Measurements from ENCODE around the gene TOP1. TPM values are rescaled to one million over a fixed set of nuclear protein-coding genes. Genes with fewer than 3 reads are reported as not detected.
"Not testable (repeated sequence)": the region's sequence is repeated elsewhere in the genome, so short reads cannot be mapped to it uniquely, and the experiment has no call there.

Gene TOP1
- total RNA-seq, 4 donors from 2014 or later, result 23.1 to 49.9 (median 31.6) TPM

- H3K27me3 ChIP-seq, result no peaks in the 10 kb centered on the region
- no peaks in the 10 kb centered on the region for H3K9me3 ChIP-seq
- peak overlapping the region; percentile 90 to 97 (median 95) for H3K27ac ChIP-seq
- WGBS, 2 donors, result 15 to 26% methylated on average over 8 to 11 of the region's 12 CpGs
- H3K36me3 ChIP-seq, result no peaks in the 10 kb centered on the region
- DNase-seq, result peak; percentile 38
- peak overlapping the region in 3 of 4 donors; percentile 33 to 56 (median 34) for H3K4me3 ChIP-seq
- intact Hi-C loops (cut with DNase I), result no loop called here
- no peak for TF ChIP-seq POLR2A (IDR thresholded peaks at IDR 0.05)
- no peak for TF ChIP-seq CTCF (IDR thresholded peaks at IDR 0.05)
- peaks cover 39 to 62% (median 41%) of the 10 kb centered on the region in 3 donors for H3K4me1 ChIP-seq
Measured at GRCh38 chr20:41003143-41003935, 25.3 kb upstream of the TOP1 start.

GRCh38 chr20:41003936-41004294, 24.7 kb upstream of the TOP1 start:
- not testable (repeated sequence) for DNase-seq
- peak overlapping the region in 2 of 4 donors; percentile 34 to 56 for H3K4me3 ChIP-seq

DNA sequence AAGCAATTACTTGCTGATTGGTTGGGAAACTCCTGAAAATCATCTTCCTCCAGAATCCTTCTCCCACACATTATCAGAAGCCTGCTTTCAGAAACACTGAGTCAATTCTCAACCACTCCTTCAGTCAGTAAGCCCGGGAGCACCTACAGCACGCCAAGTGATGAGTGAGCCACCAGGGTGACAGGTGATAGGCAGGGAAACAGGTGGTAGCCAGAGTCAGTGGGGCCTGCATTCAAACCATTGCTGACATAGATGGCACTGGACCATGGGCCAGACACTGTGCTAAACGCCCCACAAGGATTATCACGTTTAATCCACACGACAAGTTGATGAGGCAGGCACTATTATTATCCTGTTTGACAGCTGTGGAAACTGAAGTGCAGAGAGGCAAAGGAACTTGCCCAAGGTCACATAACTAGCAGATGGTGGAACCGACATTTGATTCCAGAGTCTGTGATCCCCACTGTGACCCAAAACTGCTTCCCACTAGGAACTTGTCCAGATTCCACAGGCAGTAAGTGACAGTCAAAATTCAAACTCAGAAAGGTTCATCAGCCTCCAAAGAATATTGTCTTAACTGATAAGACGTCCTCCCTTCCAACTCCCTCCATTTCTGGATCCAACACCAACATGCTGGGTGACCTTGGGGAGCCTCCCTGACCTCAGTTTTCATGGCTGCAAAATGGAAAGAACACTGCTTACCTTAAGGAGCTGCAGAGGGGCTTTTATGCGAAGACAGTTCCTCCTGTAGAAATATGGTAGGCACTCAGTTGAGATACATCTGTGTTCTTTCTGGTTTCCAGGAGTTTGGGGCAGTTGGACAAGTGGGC, 23.9 kb upstream of the TOP1 start:
- H3K27me3 ChIP-seq, result no peaks in the 10 kb centered on the region
- peaks cover 39 to 64% (median 41%) of the 10 kb centered on the region in 3 donors for H3K4me1 ChIP-seq
- H3K27ac ChIP-seq, result peak overlapping the region; percentile 90 to 97 (median 95)
- no peaks in the 10 kb centered on the region for H3K36me3 ChIP-seq
- DNase-seq, result no peak
- WGBS, 2 donors, result 40 to 87% methylated on average over 3 to 5 of the region's 8 CpGs
- no peaks in the 10 kb centered on the region for H3K9me3 ChIP-seq
- H3K4me3 ChIP-seq, result peak overlapping the region in 1 of 4 donors; percentile 1
- intact Hi-C loops (cut with DNase I), result no loop called here
- no peak for TF ChIP-seq POLR2A (IDR thresholded peaks at IDR 0.05)

More at GRCh38 chr20:41003936-41004294, 24.7 kb upstream of the TOP1 start:
- H3K27ac ChIP-seq, result peak overlapping the region; percentile 90 to 97 (median 95)
- H3K36me3 ChIP-seq; intact Hi-C loops (cut with DNase I); H3K9me3 ChIP-seq; H3K27me3 ChIP-seq: not testable (repeated sequence)
- 39 to 100% methylated on average over 2 to 4 of the region's 6 CpGs for WGBS, 2 donors
- H3K4me1 ChIP-seq, result peaks cover 39 to 64% (median 41%) of the 10 kb centered on the region in 3 donors

GRCh38 chr20:41005361-41005729, 23.3 kb upstream of the TOP1 start:
- 8 to 17% methylated on average over 4 of the region's 4 CpGs for WGBS, 2 donors
- TF ChIP-seq POLR2A (IDR thresholded peaks at IDR 0.05) (no peak), CTCF (IDR thresholded peaks at IDR 0.05) (no peak)
- no peaks in the 10 kb centered on the region for H3K9me3 ChIP-seq
- H3K36me3 ChIP-seq, result no peaks in the 10 kb centered on the region
- peak; percentile 40 for DNase-seq
- intact Hi-C loops (cut with DNase I), result no loop called here
- H3K4me1 ChIP-seq, result peaks cover 39 to 64% (median 41%) of the 10 kb centered on the region in 3 donors
- peak overlapping the region; percentile 90 to 97 (median 95) for H3K27ac ChIP-seq
- H3K4me3 ChIP-seq, result peak overlapping the region in 1 of 4 donors; percentile 1
- no peaks in the 10 kb centered on the region for H3K27me3 ChIP-seq

DNA sequence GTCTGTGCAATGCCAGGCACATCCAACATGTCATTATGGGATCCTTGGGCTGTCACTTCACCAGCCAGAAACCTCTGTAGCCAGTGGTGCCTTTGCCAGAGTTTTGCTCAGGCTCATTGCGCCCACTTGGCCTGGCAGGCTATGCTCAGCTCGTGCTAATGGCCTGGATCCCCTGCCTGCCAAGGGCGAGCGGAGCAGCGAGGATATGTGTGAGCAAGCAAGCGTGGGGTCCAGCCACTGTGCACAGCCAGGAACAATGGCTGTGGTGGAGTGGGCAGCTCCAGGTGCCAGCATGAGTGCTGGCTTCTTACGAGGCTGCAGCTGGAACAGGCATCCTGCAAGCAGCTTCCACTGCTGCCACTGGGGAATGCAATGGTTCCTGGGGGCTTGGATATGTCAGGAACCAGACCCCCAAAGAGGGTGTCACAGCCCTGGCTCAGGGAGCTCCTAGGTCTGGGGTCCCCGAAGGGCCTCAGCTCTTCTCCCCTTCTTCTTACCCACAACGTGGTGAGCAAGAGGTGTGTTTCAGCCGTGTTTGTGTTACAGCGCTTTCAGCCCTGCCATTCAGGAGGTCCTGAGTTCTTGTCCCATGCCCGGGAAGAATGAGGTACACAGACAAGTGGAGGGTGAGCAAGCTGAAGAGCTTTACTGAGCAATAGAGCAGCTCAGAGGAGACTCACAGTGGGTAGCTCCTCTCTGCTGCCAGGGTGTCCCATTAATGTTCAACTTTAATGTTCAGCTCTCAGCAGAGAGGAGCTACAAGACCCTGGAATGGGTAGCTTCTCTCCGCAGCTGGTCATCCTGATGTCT, 22.3 kb upstream of the TOP1 start:
- H3K27ac ChIP-seq, result peak overlapping the region in 3 of 4 donors; percentile 94 to 97 (median 96)
- no peak overlapping the region for H3K4me3 ChIP-seq
- WGBS, 2 donors, result 88 to 100% methylated on average over 1 to 10 of the region's 13 CpGs
- DNase-seq, result no peak
- H3K4me1 ChIP-seq, result peaks cover 39 to 68% (median 41%) of the 10 kb centered on the region in 3 donors
- TF ChIP-seq POLR2A (IDR thresholded peaks at IDR 0.05) (no peak), CTCF (IDR thresholded peaks at IDR 0.05) (no peak)
- H3K36me3 ChIP-seq, result no peaks in the 10 kb centered on the region
- no peaks in the 10 kb centered on the region for H3K27me3 ChIP-seq
- no peaks in the 10 kb centered on the region for H3K9me3 ChIP-seq
- intact Hi-C loops (cut with DNase I), result no loop called here
